HG02938 (cell line): ENCODE results near the gene ZBTB24.

Experiments used
- ATAC-seq: cut with Tn5 transposase; IDR thresholded peaks from one replicate; pipeline ENCODE4 v1.9.1; 2021; ENCODE audit warnings: mild to moderate bottlenecking, moderate library complexity; ENCODE audit not compliant: unreplicated experiment

The ZBTB24 gene

DNA sequence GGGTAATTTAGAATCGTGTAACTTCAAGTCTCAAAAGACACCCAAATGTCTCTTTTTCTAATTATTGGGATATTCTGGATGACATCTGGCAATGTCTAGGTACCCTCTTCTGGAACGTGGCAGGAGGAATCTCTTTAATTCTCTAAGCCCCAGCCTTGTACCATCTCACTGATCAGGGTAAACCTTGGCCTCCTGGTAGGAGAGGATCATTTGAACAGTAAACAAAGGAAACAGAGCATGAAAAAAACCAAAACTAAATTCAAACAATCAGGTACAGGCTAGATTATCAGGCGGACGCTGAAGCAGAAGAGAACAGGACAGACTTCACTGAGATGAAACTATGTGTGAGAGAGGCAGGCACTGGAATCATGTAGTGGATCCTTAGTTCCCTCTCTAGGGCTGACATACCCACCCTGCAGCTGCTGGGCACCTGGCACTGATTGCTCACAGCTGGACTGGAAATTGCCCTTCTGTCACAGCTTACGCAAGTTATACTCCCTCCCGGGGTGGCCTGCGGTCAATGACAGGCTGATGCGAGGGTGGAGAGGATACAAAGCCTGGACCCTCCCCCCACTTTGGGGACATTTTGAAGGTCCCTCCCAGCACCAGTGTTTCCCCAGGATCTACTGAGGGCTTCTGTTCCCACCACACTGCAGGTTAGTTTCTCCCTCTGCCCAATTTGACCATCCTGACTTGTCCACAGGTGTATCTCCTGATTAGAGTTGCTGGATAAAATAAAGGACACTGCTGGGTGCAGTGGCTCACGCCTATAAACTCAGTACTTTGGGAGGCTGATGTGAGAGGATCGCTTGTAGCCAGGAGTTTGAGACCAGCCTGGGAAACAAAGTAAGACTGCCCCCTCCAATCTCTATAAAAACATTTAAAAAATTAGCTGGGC lies 20.6 kb upstream of the ZBTB24 start:
- ATAC-seq: no peak

DNA sequence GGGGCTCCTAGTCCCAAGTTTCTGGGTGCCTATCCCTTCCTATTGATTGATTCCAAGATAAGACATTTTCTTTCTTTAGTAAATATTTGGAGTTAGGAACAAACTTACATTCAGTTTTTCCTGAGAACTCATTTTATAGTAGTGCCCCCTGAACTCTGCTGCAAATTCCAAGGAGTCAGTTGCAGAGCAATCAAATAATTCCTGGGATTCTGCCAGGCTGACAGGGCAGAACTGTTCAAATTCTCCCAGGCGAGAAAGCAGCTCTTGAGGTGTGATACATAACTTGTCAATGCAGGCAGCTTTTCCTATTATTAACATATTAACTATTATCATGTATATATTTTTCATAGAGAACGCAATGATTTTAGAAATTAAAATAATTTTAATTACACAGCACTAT lies 15.9 kb upstream of the ZBTB24 start:
- ATAC-seq: no peak

DNA sequence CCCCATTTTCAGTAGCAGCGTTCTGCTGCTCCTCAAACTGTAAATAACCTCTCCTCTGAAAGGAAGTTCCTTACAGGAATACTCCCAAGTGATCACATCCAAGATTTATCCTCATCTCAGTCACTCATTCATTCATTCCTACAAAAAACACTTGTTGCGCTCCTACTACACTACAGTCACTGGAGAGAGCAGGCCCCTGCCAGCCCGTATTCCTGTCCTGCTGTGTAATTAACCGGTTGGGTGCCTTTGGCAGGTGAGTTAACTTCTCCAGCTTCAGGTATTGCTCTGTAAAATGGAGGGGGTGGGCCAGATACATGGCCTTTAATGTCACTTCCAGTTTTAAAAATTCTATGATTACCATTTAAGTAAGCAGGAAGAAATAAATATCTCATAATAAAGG lies 15.0 kb upstream of the ZBTB24 start:
- no peak for ATAC-seq

DNA sequence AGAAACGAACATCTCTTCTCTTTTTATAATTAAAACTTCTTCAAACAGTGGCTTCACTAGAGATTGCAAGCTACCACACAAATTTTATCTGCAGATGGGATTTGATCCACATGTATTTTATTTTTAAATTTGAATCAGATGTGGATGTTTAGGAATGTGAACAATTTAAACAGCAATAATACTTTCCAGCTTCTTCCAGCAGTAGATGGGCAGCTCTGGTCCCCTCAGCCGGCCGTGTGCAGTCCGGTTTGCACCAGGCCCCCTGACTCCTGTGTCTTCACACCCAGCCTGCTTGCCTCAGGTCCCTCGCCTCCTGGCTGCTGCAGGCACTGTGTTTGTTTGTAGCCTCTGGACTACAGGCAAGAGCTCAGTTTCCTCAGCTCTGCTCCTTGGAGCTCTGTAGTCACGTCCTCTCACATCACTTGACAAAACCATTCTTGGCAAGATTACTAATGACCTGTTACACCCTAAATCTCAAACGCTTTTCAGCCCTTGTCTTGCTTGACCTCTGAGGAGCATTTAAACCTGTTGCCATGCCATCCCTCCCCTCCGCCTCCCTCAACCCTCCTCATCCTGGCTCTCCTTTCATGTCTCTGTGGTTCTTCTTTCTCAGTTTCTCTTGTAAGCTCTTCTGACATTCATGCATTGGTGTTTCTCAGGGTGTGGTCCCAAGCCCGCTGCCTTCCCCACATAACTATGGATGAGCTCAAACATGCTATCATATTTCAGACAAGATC lies 13.2 kb upstream of the ZBTB24 start:
- no peak for ATAC-seq

DNA sequence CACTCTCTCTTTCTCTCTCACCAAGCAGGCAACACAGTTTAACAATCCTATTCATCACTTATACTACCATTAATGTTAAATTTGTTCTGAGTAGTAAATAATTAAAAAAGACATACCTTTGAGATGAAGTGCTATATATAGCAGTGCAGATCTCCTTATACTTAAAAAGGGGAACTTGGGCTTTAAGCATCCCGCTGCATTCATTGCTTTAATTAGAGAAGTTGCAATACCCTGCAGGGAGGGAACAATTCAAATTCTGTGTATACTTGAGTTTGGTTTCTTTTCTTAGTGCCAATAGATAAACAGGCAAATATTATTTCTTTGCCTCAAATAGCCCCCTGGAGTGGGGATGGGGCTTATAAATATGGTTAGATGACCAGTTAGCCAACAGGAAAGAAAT lies 10.8 kb upstream of the ZBTB24 start:
- ATAC-seq: no peak

DNA sequence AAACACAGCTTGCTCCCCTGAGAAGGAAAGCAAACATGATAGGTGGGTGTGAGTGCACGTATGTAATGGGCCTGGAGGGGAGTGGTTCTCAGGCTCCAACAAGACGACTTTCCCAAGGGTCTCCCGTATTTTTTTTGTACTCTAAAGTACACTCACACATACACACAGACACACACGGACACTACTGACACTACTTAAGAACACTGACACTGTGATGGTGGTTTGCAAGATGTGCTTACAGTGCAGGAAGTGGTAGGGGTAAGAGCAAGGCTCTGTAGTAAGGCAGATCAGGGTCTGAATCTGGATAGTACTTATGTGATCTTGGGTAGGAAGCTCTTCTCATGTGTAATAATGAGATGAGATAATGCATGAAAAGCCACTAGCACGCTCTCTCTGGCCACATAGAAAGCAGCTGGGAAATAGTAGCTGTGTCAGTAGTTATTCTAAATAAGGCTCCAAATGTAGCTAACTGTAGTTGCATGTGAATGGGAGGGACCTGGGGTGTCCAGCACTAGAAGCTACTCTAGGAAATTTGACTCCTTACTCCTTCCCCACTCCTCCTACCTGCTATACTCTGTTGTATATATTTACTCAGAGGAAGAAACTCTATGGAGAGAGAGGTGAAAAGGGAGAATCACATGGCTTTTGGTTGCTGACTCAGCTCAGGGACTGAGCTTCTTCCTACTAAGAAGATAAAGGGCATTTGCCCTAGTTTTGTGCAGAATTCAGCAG lies 8.4 kb upstream of the ZBTB24 start:
- no peak for ATAC-seq

DNA sequence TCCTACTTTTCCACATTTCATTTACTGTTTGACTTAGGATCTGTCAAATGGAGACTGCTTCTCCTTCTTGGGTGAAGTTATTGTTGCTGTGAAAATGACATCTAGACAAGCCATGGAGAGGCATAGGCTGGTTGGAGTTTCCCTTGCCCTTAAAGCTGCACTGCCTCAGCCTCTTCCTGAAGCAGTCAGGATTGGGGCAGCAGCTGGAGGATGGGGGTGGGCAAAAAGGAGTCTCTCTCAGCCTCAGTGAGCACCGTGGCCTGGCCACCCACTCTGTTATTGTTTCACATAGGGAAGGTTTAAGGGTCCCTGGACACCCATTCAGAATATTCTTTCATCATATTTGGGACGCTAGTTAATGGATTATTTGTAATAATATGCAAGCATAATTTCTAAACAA lies 7.7 kb upstream of the ZBTB24 start:
- no peak for ATAC-seq

DNA sequence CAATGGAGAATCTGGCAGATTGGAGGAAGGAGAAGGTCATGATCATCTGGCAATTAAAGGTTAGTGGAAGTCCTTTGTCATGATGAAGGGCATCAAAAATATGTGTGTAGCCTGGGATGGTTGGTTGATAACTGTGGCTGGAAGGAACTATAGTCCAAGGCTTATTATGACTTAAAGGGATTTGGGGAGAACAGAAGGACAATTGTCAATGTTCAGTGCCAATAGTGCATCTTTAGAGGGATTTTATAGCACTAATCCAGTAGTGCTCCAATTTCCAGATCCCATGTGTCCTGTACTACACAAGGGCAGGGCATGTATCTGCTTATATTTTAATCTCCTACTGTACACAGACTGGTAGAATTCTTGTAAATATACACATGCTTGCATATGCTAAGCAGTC lies 5.0 kb upstream of the ZBTB24 start:
- ATAC-seq: no peak

DNA sequence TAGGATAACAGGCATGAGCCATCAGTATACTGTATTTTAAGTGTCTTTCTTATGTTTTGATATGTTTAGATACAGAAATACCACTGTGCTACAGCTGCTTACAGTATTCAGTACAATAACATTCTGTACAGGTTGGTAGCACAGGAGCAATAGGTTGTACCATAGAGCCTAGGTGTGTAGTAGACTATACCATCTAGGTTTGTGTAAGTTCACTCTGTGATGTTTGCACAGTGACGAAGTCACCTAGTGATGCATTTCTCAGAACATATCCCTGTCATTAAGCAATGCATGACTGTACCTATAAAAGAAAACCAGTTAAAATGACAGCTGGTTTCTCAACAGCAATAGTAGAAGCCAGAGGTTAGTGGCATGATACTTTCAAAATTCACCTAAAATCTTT lies 3.0 kb upstream of the ZBTB24 start:
- no peak for ATAC-seq

DNA sequence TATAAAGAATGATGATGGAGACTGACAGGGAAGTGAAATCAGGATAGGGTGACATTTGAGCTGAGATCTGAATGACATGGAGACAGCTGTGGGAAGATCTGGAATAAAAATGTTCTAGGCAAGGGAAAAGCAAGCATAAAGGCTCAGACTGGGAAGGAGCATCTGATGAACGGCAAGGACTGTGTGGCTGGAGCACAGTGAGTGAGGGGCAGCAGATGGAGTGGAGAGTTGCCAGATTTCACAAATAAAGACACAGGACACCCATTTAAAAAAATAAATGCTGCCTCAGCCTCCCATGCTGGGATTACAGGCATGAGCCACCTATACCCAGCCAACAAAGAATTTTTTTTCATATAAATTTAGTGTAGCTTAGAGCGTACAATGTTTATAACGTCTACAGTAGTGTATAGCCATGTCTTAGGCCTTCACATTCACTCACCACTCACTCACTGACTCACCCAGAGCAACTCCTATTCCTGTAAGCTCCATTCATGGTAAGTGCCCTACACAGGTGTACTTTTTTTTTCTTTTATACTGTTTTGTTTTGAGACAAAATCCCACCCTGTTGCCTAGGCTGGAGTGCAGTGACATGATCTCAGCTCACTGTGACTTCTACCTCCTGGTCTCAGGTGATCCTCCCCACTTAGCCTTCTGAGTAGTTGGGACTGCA lies 2.4 kb upstream of the ZBTB24 start:
- no peak for ATAC-seq

DNA sequence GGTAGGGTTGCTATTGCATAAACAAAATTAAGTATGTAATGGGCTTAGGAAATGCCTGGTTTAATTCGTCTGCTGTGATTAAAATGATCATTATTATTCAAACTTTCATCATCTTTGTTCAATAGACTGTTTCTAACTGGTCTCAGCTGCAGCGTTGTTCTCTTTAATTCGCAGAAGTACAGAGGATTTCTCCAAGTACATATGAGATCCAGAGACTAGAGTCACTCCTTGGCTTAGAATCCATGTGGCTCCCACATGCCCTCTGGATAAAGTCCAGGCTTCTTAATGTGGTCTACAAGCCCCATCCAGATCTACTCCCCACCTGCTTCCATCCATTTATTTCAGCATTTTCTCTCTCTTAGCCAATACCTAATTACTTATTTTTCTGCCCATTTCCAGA lies 1.1 kb upstream of the ZBTB24 start:
- no peak for ATAC-seq

DNA sequence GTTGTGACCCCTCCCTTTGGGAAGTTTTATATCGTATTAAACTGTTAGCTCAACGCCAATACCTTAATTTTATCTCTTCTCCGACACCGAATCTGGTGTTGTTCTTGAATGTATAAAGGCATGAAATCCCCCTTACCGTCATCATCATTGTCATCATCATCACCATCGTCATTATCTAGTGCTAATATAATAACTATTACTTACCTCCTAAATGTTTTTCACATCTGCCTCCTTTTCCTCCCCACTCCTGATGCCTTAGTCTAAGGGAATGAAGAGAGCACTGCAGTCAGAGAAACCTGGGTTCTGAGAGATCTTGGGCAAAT lies 677 bp upstream of the ZBTB24 start:
- ATAC-seq: no peak

DNA sequence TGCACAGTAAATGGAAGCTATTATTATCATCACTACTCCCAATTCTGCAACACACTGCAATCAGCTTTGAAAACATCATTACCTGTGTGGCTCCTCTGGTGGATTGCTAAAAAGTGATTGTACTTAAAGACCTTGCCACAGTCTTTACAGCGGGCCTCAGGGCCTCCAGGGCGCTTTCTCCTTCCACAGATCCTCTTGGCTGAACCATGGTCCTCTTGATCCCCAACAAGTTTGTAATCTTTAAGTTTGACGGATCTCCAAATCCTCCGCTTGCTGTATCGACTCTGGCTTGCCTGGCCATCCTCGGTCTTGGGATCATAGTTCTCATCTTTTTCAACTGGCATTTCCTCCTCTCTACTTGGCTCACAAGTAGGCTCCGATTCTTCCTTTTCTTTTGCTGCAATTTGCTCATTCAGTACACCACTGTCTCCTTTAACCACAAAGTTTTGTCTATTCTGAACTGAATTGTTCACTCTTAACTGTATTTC lies 2.0 kb downstream of the ZBTB24 start:
- ATAC-seq: no peak

DNA sequence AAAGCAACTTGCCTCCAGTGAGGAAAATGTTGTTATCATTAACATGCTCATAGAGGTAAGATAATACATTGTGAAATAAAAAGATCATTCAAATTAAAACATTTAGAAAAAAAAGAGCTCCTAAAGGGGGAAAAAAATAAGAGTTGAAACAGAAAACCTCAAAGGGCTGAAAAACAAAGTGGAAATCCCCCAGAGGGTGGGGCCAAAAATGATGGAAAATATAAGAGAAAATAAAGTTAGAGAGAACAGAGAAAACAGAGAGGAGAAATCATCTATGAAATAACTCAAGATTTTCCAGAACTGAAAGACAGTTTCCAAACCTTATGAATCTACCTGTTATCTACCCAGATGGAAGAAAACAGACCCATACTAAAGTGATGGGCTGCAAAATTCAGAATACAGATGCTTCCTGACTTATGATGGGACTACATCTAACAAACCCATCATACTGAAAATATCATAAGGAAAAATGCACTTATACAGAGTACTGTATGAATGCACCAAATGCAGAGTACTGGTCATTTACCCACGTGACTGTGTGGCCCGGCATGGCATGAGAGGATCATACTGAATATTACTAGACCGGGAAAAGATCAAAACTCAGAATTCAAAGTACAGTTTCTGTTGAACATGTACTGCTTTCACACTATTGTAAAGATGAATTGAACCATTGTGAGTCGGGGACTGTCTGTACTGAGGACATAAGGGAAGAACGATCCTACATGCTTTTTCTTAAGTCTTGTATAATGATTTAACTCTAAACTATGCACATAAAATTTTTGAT lies 4.0 kb downstream of the ZBTB24 start:
- ATAC-seq: no peak

DNA sequence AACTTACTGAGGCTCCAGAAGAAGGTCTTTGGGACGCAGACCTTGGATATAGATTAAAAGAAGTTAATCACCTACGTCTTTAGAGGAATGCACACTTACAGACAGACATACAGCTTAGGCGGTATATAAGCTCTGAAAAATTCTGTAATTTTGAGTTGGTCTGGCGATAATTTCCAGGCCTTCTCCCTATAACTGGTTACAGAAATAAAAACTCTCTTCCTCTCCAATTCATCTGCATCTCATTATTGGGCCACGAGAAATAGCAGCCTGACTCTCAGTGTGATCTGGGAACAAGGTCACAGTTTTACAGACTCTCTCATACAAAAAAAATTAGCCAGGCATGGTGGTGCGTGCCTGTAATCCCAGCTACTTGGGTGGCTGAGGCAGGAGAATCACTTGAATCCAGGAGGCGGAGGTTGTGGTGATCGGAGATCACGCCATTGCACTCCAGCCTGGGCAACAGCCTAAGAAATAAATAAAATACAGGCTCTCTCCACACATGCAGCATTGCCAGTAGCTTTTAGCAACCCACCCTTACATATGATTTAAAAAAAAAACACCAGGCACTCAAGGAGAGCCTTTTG lies 4.7 kb downstream of the ZBTB24 start:
- ATAC-seq: no peak

DNA sequence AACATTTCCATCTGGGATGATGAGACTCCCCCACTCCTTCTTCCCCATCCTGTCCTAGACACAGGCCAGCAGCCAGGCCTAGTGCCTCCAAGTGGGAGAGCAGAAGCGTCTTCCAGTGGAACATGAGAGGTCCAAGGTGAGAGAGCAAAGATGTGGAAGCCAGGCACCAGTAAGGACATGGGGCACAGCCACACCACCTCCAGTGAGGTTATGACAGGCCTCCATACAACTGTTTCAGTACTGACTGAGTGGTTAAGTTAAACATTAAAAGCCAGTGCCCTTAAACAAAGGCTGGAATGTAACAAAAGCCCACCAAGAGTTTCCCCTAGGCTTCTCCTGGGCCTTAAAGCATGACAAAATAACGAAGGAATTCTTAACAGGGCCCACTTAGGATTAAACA lies 5.3 kb downstream of the ZBTB24 start:
- ATAC-seq: peak; percentile 46

DNA sequence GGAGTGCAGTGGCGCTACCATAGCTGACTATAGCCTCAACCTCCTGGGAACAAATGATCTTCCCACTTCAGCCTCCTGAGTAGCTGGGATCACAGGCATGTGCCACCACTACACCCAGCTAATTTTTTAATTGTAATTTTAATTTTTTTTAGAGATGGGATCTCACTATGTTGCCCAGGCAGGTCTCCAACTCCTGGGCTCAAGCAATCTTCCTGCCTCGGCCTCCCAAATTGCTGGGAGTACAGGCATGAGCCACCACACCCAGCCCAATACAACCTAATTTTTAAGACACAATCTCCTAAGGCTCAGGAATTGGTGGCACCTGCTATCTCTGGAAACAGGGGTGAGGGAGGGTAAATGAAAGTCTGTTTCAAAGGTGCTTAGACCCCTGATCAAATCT lies 5.8 kb downstream of the ZBTB24 start:
- ATAC-seq: no peak

DNA sequence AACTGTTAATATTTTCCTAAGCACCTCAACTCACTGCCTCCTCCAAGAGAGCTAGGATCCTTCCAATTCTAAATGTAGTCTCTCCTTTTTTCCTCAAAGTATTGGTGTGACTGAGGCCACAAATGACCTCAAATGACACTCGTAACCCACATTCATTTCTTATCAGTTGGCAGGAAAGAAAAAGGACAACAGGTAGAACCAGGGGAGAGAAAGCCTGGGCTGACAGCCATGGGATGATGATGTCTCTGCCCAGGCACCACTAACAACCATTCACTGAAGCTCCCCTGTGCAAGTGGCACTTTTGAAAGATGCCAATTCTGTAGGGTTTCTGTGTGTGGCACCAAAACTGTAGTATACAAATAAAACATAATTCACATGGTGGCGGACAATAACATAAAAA lies 7.4 kb downstream of the ZBTB24 start:
- no peak for ATAC-seq

DNA sequence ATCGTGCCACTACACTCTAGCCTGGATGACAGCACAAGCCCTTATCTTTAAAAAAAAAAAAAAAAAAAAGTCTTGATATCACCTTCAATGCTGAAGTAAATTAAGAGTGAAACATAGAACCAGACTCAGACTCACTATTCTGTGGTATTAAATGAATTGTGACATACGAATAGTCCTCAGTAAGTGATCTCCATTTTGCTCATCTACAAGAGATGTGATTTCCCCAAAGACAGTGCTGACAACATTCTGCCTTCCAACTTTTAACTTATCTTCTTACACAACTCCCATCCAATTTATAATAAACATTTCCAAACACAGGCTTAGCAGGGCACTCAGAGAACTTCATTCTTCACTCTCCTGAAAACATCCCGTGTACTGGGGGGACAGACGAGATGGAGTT lies 8.0 kb downstream of the ZBTB24 start:
- no peak for ATAC-seq

DNA sequence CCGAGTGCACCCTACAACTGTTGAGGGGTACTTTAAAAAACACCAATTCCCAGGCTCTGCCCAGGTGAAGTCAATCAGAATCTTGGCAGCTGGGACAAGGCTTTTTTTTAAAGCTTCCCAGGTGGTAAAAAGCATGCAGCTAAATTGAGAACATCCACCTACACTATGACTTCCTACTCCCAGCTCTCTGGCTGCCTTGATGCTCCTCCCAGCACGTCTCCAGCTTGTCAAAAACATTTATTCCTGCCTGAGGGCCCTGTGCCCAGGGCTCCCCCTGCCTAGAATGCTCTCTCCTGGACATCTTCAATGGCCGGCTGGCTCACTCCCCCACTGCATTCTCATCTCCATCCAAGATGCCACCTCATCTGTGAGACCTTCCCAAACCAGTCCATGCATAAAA lies 9.9 kb downstream of the ZBTB24 start:
- ATAC-seq: no peak
